Urinary bladder (tissue), 4 donors: Measurements from ENCODE around the gene PEG3. TPM values are rescaled to one million over a fixed set of nuclear protein-coding genes. Genes with fewer than 3 reads are reported as not detected.

Source experiments
- DNase-seq: peaks from one replicate; pipeline ENCODE4 v3.0.0-alpha.2; 2015; ENCODE audit errors: extremely low spot score
- H3K27ac ChIP-seq: one replicate; pipeline ENCODE4 v1.5.1; 2013; ENCODE audit warnings: low read depth, mild to moderate bottlenecking, moderate library complexity
- H3K36me3 ChIP-seq: one replicate; pipeline ENCODE4 v1.6.1; 2013; ENCODE audit warnings: mild to moderate bottlenecking, moderate library complexity; ENCODE audit not compliant: insufficient read depth
- H3K4me1 ChIP-seq: one replicate; pipeline ENCODE4 v1.6.1; 2013; ENCODE audit warnings: mild to moderate bottlenecking, moderate library complexity; ENCODE audit not compliant: insufficient read depth
- H3K4me3 ChIP-seq: one replicate; pipeline ENCODE4 v1.5.1; 2013; ENCODE audit warnings: low read depth, low read length
- WGBS: extraction: QIAGEN DNeasy Blood & Tissue Kit; methylation state at CpG from one replicate; pipeline ENCODE4 v1.1.7; 2013; 5-methylcytosine and 5-hydroxymethylcytosine counted together
- polyA plus RNA-seq: library from polyadenylated mRNA; stranded (reverse); fragments of 200-250 nt; gene quantifications from one replicate; pipeline ENCODE4 v1.2.3, GENCODE V29; 2013
- small RNA-seq: library from RNA; depleted of rRNA; stranded (forward); fragments of <200 nt; gene quantifications from one replicate; pipeline ENCODE3, GENCODE V24; 2014
- total RNA-seq: library from RNA; depleted of rRNA; stranded (reverse); fragments of >200 nt; gene quantifications from one replicate; pipeline ENCODE4 v1.2.3, GENCODE V29; 2014
- donor health status: healthy with polysubstance abuse.
- donor health status: healthy.

The PEG3 gene
- total and polyA plus RNA-seq, 2 donors: 9.7 to 324 TPM

DNA sequence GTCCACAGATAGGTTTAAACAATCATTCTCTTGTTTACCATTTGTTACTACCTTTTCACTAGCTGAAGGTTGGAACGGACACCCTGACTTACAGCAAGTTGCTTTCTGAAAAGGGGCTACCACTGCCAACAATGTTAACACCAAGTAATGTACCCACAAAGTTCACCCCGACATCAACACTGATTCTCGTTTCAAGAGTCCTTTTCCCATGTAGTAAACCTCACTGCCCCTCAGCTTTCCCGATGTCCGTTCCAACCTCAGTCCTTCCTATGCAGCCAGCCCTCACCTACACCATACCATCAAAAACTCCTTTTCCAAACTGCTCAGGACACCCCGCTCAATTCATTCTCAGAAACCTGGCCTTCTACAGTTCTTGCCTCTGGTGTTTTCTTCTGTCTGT, 29.0 kb downstream of the PEG3 start:
- Histone ChIP-seq H3K36me3 (no peaks in the 10 kb centered on the region), H3K4me3 (no peak overlapping the region), H3K27ac (no peak overlapping the region), H3K4me1 (no peaks in the 10 kb centered on the region)
- no peak for DNase-seq
- 43% methylated on average over 6 of the region's 6 CpGs for WGBS

GRCh38 chr19:56810260-56810659, 30.3 kb downstream of the PEG3 start:
- Histone ChIP-seq H3K4me3 (no peak overlapping the region), H3K36me3 (no peaks in the 10 kb centered on the region), H3K4me1 (no peaks in the 10 kb centered on the region), H3K27ac (no peak overlapping the region)
- 96% methylated on average over 1 of the region's 1 CpG for WGBS
- DNase-seq: no peak

DNA sequence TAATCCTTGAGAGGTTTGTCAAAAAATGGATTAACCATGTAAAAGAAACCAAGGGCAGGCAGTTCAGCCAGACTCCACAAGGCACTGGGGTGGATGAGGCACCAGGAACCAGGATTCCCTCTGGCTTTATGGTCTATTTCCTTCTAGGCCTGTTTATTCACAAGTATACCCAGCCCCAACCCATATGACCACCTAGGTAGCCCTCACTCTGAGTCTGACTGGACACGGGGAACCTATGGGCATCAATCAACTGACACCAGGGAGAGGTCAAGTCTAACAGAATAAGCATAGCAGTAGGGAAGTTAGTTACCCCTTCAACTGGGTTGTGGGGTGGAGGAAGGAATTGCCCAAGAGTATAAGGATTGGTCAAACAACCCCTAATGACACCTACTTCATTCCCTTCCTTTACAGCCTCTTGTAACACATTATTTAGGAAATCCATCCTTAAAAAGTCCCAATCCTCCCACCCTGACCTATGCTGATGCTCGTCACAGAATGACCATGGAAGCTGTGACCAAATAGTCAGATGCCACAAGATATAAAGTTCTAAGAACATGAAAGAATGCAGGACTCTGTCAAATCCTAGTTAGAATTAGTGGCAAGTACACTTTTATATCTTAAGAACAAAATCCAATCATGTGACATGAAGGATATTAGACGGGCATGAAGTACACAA, 31.7 kb downstream of the PEG3 start:
- Histone ChIP-seq H3K4me3 (no peak overlapping the region), H3K27ac (no peak overlapping the region), H3K36me3 (no peaks in the 10 kb centered on the region), H3K4me1 (no peaks in the 10 kb centered on the region)
- DNase-seq: no peak
- WGBS: 89% methylated on average over 3 of the region's 3 CpGs

DNA sequence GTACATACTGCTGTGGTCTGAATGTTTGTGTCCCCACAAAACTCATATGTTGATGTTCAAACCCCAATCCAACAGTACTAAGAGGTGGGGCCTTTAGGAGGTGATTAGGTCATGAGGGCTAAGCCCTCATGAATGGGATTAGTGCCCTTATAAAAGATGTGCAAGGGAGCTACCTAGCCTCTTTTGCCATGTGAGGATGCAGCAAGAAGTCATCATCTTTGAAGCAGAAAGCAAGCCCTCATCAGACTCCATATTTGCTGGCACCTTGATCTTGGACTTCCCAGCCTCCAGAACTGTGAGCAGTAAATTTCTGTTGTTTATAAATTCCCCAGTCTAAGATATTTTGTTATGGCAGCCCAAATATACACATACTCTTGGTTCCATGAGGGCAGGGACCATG, 33.9 kb downstream of the PEG3 start:
- no peak for DNase-seq
- Histone ChIP-seq H3K36me3 (no peaks in the 10 kb centered on the region), H3K4me3 (no peak overlapping the region)

More for the DNA sequence above, 33.9 kb downstream of the PEG3 start:
- no peaks in the 10 kb centered on the region for H3K4me1 ChIP-seq
- no peak overlapping the region for H3K27ac ChIP-seq

Small RNA genes lying within 50 kb of the gene (small RNA-seq; reads per million reads assigned to genes)
- not detected for gene AC006115.2

Other genes with a start within 250 kb of the PEG3 start
- gene ZNF71, start 245.4 kb downstream of the PEG3 start, total RNA-seq: 9.1 TPM
- gene ZNF71, start 245.4 kb downstream of the PEG3 start, polyA plus RNA-seq: 8.2 TPM
- 1.8 TPM for gene SMIM17, start 197.6 kb downstream of the PEG3 start, total RNA-seq
- gene SMIM17, start 197.6 kb downstream of the PEG3 start, polyA plus RNA-seq: 0.34 TPM
- gene ZNF835, start 169.0 kb downstream of the PEG3 start, total RNA-seq: 4.3 TPM
- gene ZNF835, start 169.0 kb downstream of the PEG3 start, polyA plus RNA-seq: 4.1 TPM
- 5.7 TPM for gene ZIM2, start within 50 bp of the PEG3 start, total RNA-seq
- 0.18 TPM for gene ZIM2, start within 50 bp of the PEG3 start, polyA plus RNA-seq